ENCODE results near the gene CDRT4.
"Not testable (repeated sequence)": the region's sequence is repeated elsewhere in the genome, so short reads cannot be mapped to it uniquely, and the experiment has no call there.

- TF ChIP-seq POLR2AphosphoS5 (IDR thresholded peaks at IDR 0.05; ENCODE audit: low read depth, low read length); RFX5 (IDR thresholded peaks at IDR 0.05; ENCODE audit: low read length); YY1 (IDR thresholded peaks at IDR 0.05; ENCODE audit: low read depth); CTCF (IDR thresholded peaks at IDR 0.05); REST (IDR thresholded peaks at IDR 0.05; ENCODE audit: low read depth, low read length); RAD21 (IDR thresholded peaks at IDR 0.05; ENCODE audit: low read length); USF2 (IDR thresholded peaks at IDR 0.05; ENCODE audit: borderline replicate concordance, low read depth, low read length); TAF1 (IDR thresholded peaks at IDR 0.05; ENCODE audit: borderline replicate concordance, low read depth, low read length); CHD2 (IDR thresholded peaks at IDR 0.05; ENCODE audit: low read length, partially characterized antibody); MXI1 (IDR thresholded peaks at IDR 0.05; ENCODE audit: low read depth, low read length); ELF1 (IDR thresholded peaks at IDR 0.05); SMC3 (IDR thresholded peaks at IDR 0.05; ENCODE audit: low read depth, low read length); FOXM1 (IDR thresholded peaks at IDR 0.05; ENCODE audit: low read depth); RCOR1 (IDR thresholded peaks at IDR 0.05; ENCODE audit: low read length): not testable (repeated sequence)
Observed at GRCh38 chr17:15439205-15439985, 28.0 kb downstream of the CDRT4 start.

Measured in SK-N-SH (cell line).